Measurements from ENCODE around the gene TYSND1. TPM values are rescaled to one million over a fixed set of nuclear protein-coding genes. Genes with fewer than 3 reads are reported as not detected.

TYSND1 gene
- total RNA-seq, 6 donors from 2014 or later, result 9.1 to 23.0 (median 15.7) TPM

GRCh38 chr10:70126700-70127395 is 19.7 kb downstream of the TYSND1 start:
- Histone ChIP-seq H3K36me3 (peaks cover 0 to 9% (median 0%) of the 10 kb centered on the region in 4 donors), H3K27me3 (no peaks in the 10 kb centered on the region), H3K4me3 (no peak overlapping the region), H3K27ac (no peak overlapping the region), H3K4me1 (peaks cover 5 to 11% (median 7%) of the 10 kb centered on the region in 4 donors), H3K9me3 (no peaks in the 10 kb centered on the region)
- WGBS, 2 donors, result 98 to 99% methylated on average over 9 to 15 of the region's 15 CpGs
- no peak for TF ChIP-seq POLR2AphosphoS5 (IDR thresholded peaks at IDR 0.05)
- TF ChIP-seq POLR2A (IDR thresholded peaks at IDR 0.05), result no peak
- TF ChIP-seq EP300 (IDR thresholded peaks at IDR 0.05), result no peak
- no peak for TF ChIP-seq CTCF (IDR thresholded peaks at IDR 0.05)
- ATAC-seq (ENCODE audit: low FRiP score in 2 of 2), result no peak
- DNase-seq, result peak in 1 of 2 donors; percentile 53

- DNase-seq, result peak in 1 of 2 donors; percentile 46
- no peak overlapping the region for H3K27ac ChIP-seq
- H3K9me3 ChIP-seq, result no peaks in the 10 kb centered on the region
- H3K4me1 ChIP-seq, result peaks cover 0 to 3% (median under 1%) of the 10 kb centered on the region in 4 donors
- TF ChIP-seq CTCF (IDR thresholded peaks at IDR 0.05) (no peak), EP300 (IDR thresholded peaks at IDR 0.05) (no peak), POLR2A (IDR thresholded peaks at IDR 0.05) (no peak), POLR2AphosphoS5 (IDR thresholded peaks at IDR 0.05) (no peak)
- peaks cover 0 to 13% (median 0%) of the 10 kb centered on the region in 4 donors for H3K36me3 ChIP-seq
- no peak for ATAC-seq (ENCODE audit: low FRiP score in 2 of 2)
- WGBS, 2 donors, result 62 to 83% methylated on average over 5 of the region's 5 CpGs
- no peak overlapping the region for H3K4me3 ChIP-seq
- H3K27me3 ChIP-seq, result no peaks in the 10 kb centered on the region
Observed at GRCh38 chr10:70125918-70126552, 20.5 kb downstream of the TYSND1 start.

- TF ChIP-seq CTCF (IDR thresholded peaks at IDR 0.05) (no peak), POLR2AphosphoS5 (IDR thresholded peaks at IDR 0.05) (no peak), EP300 (IDR thresholded peaks at IDR 0.05) (no peak), POLR2A (IDR thresholded peaks at IDR 0.05) (no peak)
- Histone ChIP-seq H3K4me3 (no peak overlapping the region), H3K4me1 (no peaks in the 10 kb centered on the region), H3K27me3 (no peaks in the 10 kb centered on the region), H3K36me3 (peaks cover under 1 to 23% (median 8%) of the 10 kb centered on the region in 4 donors), H3K27ac (no peak overlapping the region), H3K9me3 (no peaks in the 10 kb centered on the region)
- 92 to 100% methylated on average over 3 of the region's 3 CpGs for WGBS, 2 donors
- DNase-seq, result no peak
- ATAC-seq (ENCODE audit: low FRiP score in 2 of 2), result no peak
Observed at GRCh38 chr10:70124918-70125317, 21.6 kb downstream of the TYSND1 start.

GRCh38 chr10:70124415-70124814 is 22.1 kb downstream of the TYSND1 start:
- Histone ChIP-seq H3K36me3 (peaks cover 5 to 28% (median 12%) of the 10 kb centered on the region in 4 donors), H3K9me3 (no peaks in the 10 kb centered on the region), H3K4me1 (no peaks in the 10 kb centered on the region), H3K27me3 (no peaks in the 10 kb centered on the region), H3K27ac (no peak overlapping the region), H3K4me3 (no peak overlapping the region)
- TF ChIP-seq EP300 (IDR thresholded peaks at IDR 0.05), result no peak
- no peak for TF ChIP-seq CTCF (IDR thresholded peaks at IDR 0.05)
- no peak for TF ChIP-seq POLR2AphosphoS5 (IDR thresholded peaks at IDR 0.05)
- no peak for TF ChIP-seq POLR2A (IDR thresholded peaks at IDR 0.05)
- ATAC-seq (ENCODE audit: low FRiP score in 2 of 2), result no peak
- no peak for DNase-seq
- WGBS, 2 donors, result 100% methylated on average over 1 of the region's 1 CpG

All from upper lobe of left lung (tissue), 6 donors.